SK-N-MC (cell line): ENCODE results near the gene EXD3.

ENCODE experiments used
- EZH2 ChIP-seq: fragments of 200-600 bp; sonication (generic); IDR thresholded peaks from one replicate; pipeline ENCODE4 v1.6.1; 2017; ENCODE audit warnings: antibody characterized with exemption
- FOXP2 ChIP-seq: optimal IDR thresholded peaks from 2 replicates; pipeline ENCODE3; 2011; ENCODE audit warnings: mild to moderate bottlenecking, moderate library complexity; ENCODE audit not compliant: insufficient read depth; ENCODE audit errors: extremely low read length, control extremely low read depth
- POLR2AphosphoS5 ChIP-seq: IDR thresholded peaks from 2 replicates; pipeline ENCODE4 v1.6.1; 2012; ENCODE audit warnings: mild to moderate bottlenecking, low read depth, low read length, borderline replicate concordance

GRCh38 chr9:137350696-137351584, 72.0 kb downstream of the EXD3 start:
- TF ChIP-seq EZH2 (no peak), POLR2AphosphoS5 (no peak), FOXP2 (no peak)
